H9 (cell line): Measurements from ENCODE around the gene ASB15. TPM values are rescaled to one million over a fixed set of nuclear protein-coding genes. Genes with fewer than 3 reads are reported as not detected.

Source experiments
- DNase-seq: peaks from one replicate; pipeline ENCODE4 v3.0.0-alpha.2; 2017
- H2AFZ ChIP-seq: one replicate; pipeline ENCODE4 v1.6.1; 2013; ENCODE audit warnings: mild to moderate bottlenecking, low read length, control low read depth, moderate library complexity
- H2AK5ac ChIP-seq: 2 replicates; pipeline ENCODE4 v1.6.1; 2013; ENCODE audit warnings: low read length, control low read depth, mixed read lengths; ENCODE audit not compliant: insufficient read length
- H2BK120ac ChIP-seq: one replicate; pipeline ENCODE4 v1.6.1; 2013; ENCODE audit warnings: low read depth, mild to moderate bottlenecking, low read length, control low read depth, inconsistent platforms; ENCODE audit not compliant: poor library complexity, severe bottlenecking
- H2BK12ac ChIP-seq: 2 replicates; pipeline ENCODE4 v1.6.1; 2013; ENCODE audit warnings: low read length, control low read depth, mixed read lengths, low read depth; ENCODE audit not compliant: insufficient read length
- H2BK15ac ChIP-seq: 2 replicates; pipeline ENCODE4 v1.6.1; 2013; ENCODE audit warnings: low read depth, low read length, control low read depth
- H2BK20ac ChIP-seq: one replicate; pipeline ENCODE4 v1.6.1; 2013; ENCODE audit warnings: low read depth, mild to moderate bottlenecking, low read length, control low read depth, inconsistent platforms; ENCODE audit not compliant: poor library complexity, severe bottlenecking
- H2BK5ac ChIP-seq: 2 replicates; pipeline ENCODE4 v1.6.1; 2013; ENCODE audit warnings: low read length, control low read depth, mixed read lengths; ENCODE audit not compliant: insufficient read length
- H3K14ac ChIP-seq: 2 replicates; pipeline ENCODE4 v1.6.1; 2013; ENCODE audit warnings: low read length, control low read depth; ENCODE audit not compliant: insufficient read depth
- H3K18ac ChIP-seq: 2 replicates; pipeline ENCODE4 v1.6.1; 2013; ENCODE audit warnings: low read depth, mild to moderate bottlenecking, mixed read lengths, low read length, control low read depth; ENCODE audit not compliant: insufficient read length
- H3K23ac ChIP-seq: 2 replicates; pipeline ENCODE4 v1.6.1; 2013; ENCODE audit warnings: low read length, control low read depth, mixed read lengths, low read depth; ENCODE audit not compliant: insufficient read length
- H3K23me2 ChIP-seq: 2 replicates; pipeline ENCODE4 v1.6.1; 2013; ENCODE audit warnings: low read depth, mild to moderate bottlenecking, mixed read lengths, low read length, control low read depth; ENCODE audit not compliant: insufficient read length, poor library complexity, severe bottlenecking
- H3K27ac ChIP-seq: 2 replicates; pipeline ENCODE4 v1.5.1; 2013; ENCODE audit warnings: low read length, control low read depth, mixed read lengths, low read depth; ENCODE audit not compliant: insufficient read length
- H3K27me3 ChIP-seq: 2 replicates; pipeline ENCODE4 v1.6.1; 2013; ENCODE audit warnings: low read length, control low read depth, inconsistent platforms; ENCODE audit not compliant: insufficient read depth
- H3K4ac ChIP-seq: 2 replicates; pipeline ENCODE4 v1.6.1; 2013; ENCODE audit warnings: low read depth, mild to moderate bottlenecking, control low read depth, inconsistent platforms, low read length, moderate library complexity
- H3K4me1 ChIP-seq: 2 replicates; pipeline ENCODE4 v1.6.1; 2013; ENCODE audit warnings: low read length, control low read depth, inconsistent platforms; ENCODE audit not compliant: insufficient read depth
- H3K4me2 ChIP-seq: 2 replicates; pipeline ENCODE4 v1.6.1; 2013; ENCODE audit warnings: low read length, control low read depth, mixed read lengths; ENCODE audit not compliant: insufficient read length, insufficient read depth
- H3K56ac ChIP-seq: 2 replicates; pipeline ENCODE4 v1.6.1; 2013; ENCODE audit warnings: low read depth, mild to moderate bottlenecking, mixed read lengths, low read length, control low read depth; ENCODE audit not compliant: insufficient read length
- H3K79me1 ChIP-seq: 2 replicates; pipeline ENCODE4 v1.6.1; 2013; ENCODE audit warnings: low read depth, mild to moderate bottlenecking, moderate library complexity, low read length, control low read depth, inconsistent platforms; ENCODE audit not compliant: insufficient read depth, poor library complexity, severe bottlenecking
- H3K79me2 ChIP-seq: 2 replicates; pipeline ENCODE4 v1.6.1; 2013; ENCODE audit warnings: low read length, control low read depth, inconsistent platforms; ENCODE audit not compliant: insufficient read depth
- H3K9ac ChIP-seq: 2 replicates; pipeline ENCODE4 v1.6.1; 2013; ENCODE audit warnings: low read length, control low read depth, mixed read lengths; ENCODE audit not compliant: insufficient read length; ENCODE audit errors: extremely low read depth
- H3K9me3 ChIP-seq: one replicate; pipeline ENCODE4 v1.6.1; 2013; ENCODE audit warnings: low read depth, low read length, inconsistent platforms; ENCODE audit not compliant: control insufficient read depth
- H3T11ph ChIP-seq: one replicate; pipeline ENCODE4 v1.6.1; 2013; ENCODE audit warnings: mild to moderate bottlenecking, low read length, control low read depth, inconsistent platforms
- H4K20me1 ChIP-seq: one replicate; pipeline ENCODE4 v1.6.1; 2013; ENCODE audit not compliant: control insufficient read depth, insufficient read length, insufficient read depth
- H4K5ac ChIP-seq: 2 replicates; pipeline ENCODE4 v1.6.1; 2013; ENCODE audit warnings: low read depth, mild to moderate bottlenecking, mixed read lengths, low read length, control low read depth; ENCODE audit not compliant: insufficient read length
- H4K8ac ChIP-seq: replicated peaks from 2 replicates; pipeline ENCODE4 v1.6.1; 2013; ENCODE audit warnings: low read length, control low read depth, mixed read lengths, low read depth; ENCODE audit not compliant: insufficient read length
- H4K91ac ChIP-seq: 2 replicates; pipeline ENCODE4 v1.6.1; 2013; ENCODE audit warnings: low read depth, mild to moderate bottlenecking, moderate library complexity, mixed read lengths, low read length, control low read depth; ENCODE audit not compliant: insufficient read length
- H3K27ac Mint-ChIP-seq, 3 experiments: 2 replicates in 2 of 3; 3 replicates in 1 of 3; pipeline ENCODE4 v1.8.0; 2020 to 2021; ENCODE audit warnings: mixed read lengths in 3 of 3, mild to moderate bottlenecking in 1 of 3, moderate library complexity in 1 of 3
- H3K27me3 Mint-ChIP-seq: 2 replicates; pipeline ENCODE4 v1.8.0; 2021; ENCODE audit warnings: low read depth, mild to moderate bottlenecking, moderate library complexity, mixed read lengths
- H3K36me3 Mint-ChIP-seq, 3 experiments: 2 replicates in 2 of 3; 3 replicates in 1 of 3; pipeline ENCODE4 v1.8.0; 2020 to 2021; ENCODE audit warnings: low read depth in 3 of 3, mixed read lengths in 3 of 3; ENCODE audit not compliant: insufficient read depth in 1 of 3
- H3K4me1 Mint-ChIP-seq, 2 experiments: 2 replicates each; pipeline ENCODE4 v1.8.0; 2020; ENCODE audit warnings: mixed read lengths in 2 of 2
- H3K4me3 Mint-ChIP-seq, 2 experiments: 2 replicates in 1 of 2; 3 replicates in 1 of 2; pipeline ENCODE4 v1.8.0; 2020 to 2021; ENCODE audit warnings: mild to moderate bottlenecking in 2 of 2, mixed read lengths in 2 of 2, moderate library complexity in 1 of 2
- H3K9me3 Mint-ChIP-seq, 2 experiments: 2 replicates in 1 of 2; 3 replicates in 1 of 2; pipeline ENCODE4 v1.8.0; 2020; ENCODE audit warnings: mild to moderate bottlenecking in 2 of 2, mixed read lengths in 2 of 2, moderate library complexity in 1 of 2
- CTCF ChIP-seq: fragments of 200-600 bp; sonication (generic); conservative IDR thresholded peaks from 3 replicates; pipeline ENCODE4 v1.8.0; 2021; ENCODE audit warnings: antibody characterized with exemption, mild to moderate bottlenecking
- WGBS: extraction: QIAGEN DNeasy Blood & Tissue Kit; methylation state at CpG from one replicate; pipeline ENCODE4 v1.1.7; 2013; ENCODE audit warnings: missing lambda C conversion rate, low lambda C conversion rate, mixed read lengths; ENCODE audit not compliant: insufficient read length; ENCODE audit errors: extremely low coverage; 5-methylcytosine and 5-hydroxymethylcytosine counted together
- total RNA-seq: library from RNA; stranded (reverse); gene quantifications from 2 replicates; pipeline ENCODE4 v1.2.1, GENCODE V29; 2021

The ASB15 gene
- total RNA-seq, 1 experiment from 2014 or later: not detected

DNA sequence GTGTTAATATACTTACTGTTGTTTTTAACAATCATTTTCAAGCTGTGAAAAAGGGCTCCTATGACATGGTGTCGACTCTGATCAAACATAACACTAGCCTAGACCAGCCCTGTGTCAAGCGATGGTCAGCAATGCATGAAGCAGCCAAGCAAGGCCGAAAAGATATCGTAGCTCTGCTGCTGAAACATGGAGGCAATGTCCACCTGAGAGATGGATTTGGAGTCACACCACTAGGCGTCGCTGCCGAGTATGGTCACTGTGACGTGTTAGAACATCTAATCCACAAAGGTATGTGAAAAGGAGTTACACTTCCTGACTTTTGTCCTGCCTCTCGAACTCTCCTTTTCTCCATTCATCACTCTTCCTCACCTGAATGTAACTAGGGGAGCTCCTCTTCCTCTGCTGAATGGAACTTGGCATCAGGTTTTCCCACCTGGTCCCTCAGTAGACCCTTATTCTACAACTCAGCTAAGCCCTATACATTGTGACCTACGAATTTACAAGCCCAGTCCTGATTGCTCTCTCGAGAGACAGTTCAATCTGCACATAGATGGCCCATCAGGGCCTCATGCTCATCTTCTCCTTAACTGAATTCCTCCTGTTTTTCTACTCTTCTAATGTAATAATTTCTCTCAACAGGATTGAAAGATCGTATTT, 23.0 kb downstream of the ASB15 start:
- Histone ChIP-seq H3K4me2 (no peak overlapping the region), H3K18ac (no peak overlapping the region), H2AK5ac (no peak overlapping the region), H3K4me1 (peaks cover 5% of the 10 kb centered on the region; the same call in 1 of the 2 replicates), H2BK5ac (no peak overlapping the region), H3K79me2 (no peaks in the 10 kb centered on the region), H2BK120ac (no peak overlapping the region), H3K27me3 (no peaks in the 10 kb centered on the region), H3K9me3 (no peaks in the 10 kb centered on the region), H3K79me1 (no peaks in the 10 kb centered on the region), H4K8ac (no peak overlapping the region), H2AFZ (no peak overlapping the region), H3K56ac (no peak overlapping the region), H2BK20ac (no peak overlapping the region), H3K14ac (no peak overlapping the region), H2BK15ac (no peak overlapping the region), H3K23me2 (no peaks in the 10 kb centered on the region), H4K20me1 (no peaks in the 10 kb centered on the region), H4K91ac (no peak overlapping the region), H2BK12ac (no peak overlapping the region), H3K9ac (no peak overlapping the region), H3K23ac (no peak overlapping the region), H4K5ac (no peak overlapping the region), H3K27ac (no peak overlapping the region), H3T11ph (no peak overlapping the region), H3K4ac (no peak overlapping the region)
- Mint-ChIP-seq H3K9me3 (no peaks in the 10 kb centered on the region), H3K27ac (peak overlapping the region in 1 of 3 experiments; percentile 50; a peak in 2 of 7 replicates), H3K36me3 (no peaks in the 10 kb centered on the region), H3K4me1 (peaks cover 3 to 6% of the 10 kb centered on the region in 2 experiments; a peak in 3 of 4 replicates), H3K27me3 (no peaks in the 10 kb centered on the region), H3K4me3 (no peak overlapping the region)
- no CpG with 5 or more reads among the region's 12 CpGs for WGBS
- DNase-seq: peak; percentile 79
- TF ChIP-seq CTCF: peak; percentile 79
